Vagina (tissue), 2 donors: Measurements from ENCODE around the gene TRIO. TPM values are rescaled to one million over a fixed set of nuclear protein-coding genes. Genes with fewer than 3 reads are reported as not detected.

ENCODE experiments used
- DNase-seq, 2 donors: peaks; one replicate each; pipeline ENCODE4 v3.0.0-alpha.2; 2017; ENCODE audit errors: extremely low spot score in 2 of 2
- H3K27ac ChIP-seq: fragments of 200-600 bp; sonication (generic); one replicate; pipeline ENCODE4 v1.5.1; 2019
- H3K27me3 ChIP-seq: fragments of 200-600 bp; sonication (generic); one replicate; pipeline ENCODE4 v1.5.1; 2019
- H3K36me3 ChIP-seq, 2 donors: fragments of 200-600 bp; sonication (generic); one replicate each; pipeline ENCODE4 v1.5.1; 2017 to 2019
- H3K4me1 ChIP-seq: fragments of 200-600 bp; sonication (generic); one replicate; pipeline ENCODE4 v1.5.1; 2019
- H3K4me3 ChIP-seq, 2 donors: fragments of 200-600 bp; sonication (generic); 1 replicate in 1 of 2; 2 replicates in 1 of 2; pipeline ENCODE4 v1.5.1; 2016 to 2019
- H3K9me3 ChIP-seq: fragments of 200-600 bp; sonication (generic); one replicate; pipeline ENCODE4 v1.5.1; 2019
- POLR2A ChIP-seq, 2 donors: fragments of 450-650 bp; IDR thresholded peaks; one replicate each; pipeline ENCODE4 v1.6.1; 2017; ENCODE audit warnings: antibody characterized with exemption in 2 of 2, mild to moderate bottlenecking in 2 of 2, moderate library complexity in 2 of 2
- POLR2AphosphoS5 ChIP-seq, 2 donors: sonication (generic); formaldehyde crosslinking; IDR thresholded peaks; one replicate each; pipeline ENCODE4 v1.9.0; 2017; ENCODE audit warnings: antibody characterized with exemption in 2 of 2, mild to moderate bottlenecking in 2 of 2, low read depth in 1 of 2; ENCODE audit not compliant: insufficient read depth in 1 of 2
- intact Hi-C: fragments of 100-400 bp; cut with DNase I; formaldehyde crosslinking; loops from one replicate; pipeline ENCODE4 v1.15.1; 2023
- total RNA-seq: library from RNA; depleted of rRNA; stranded (reverse); fragments of >200 nt; gene quantifications from one replicate; pipeline ENCODE4 v1.2.3, GENCODE V29; 2016
- TF ChIP-seq, protein P1 (sequence below), 3 experiments: fragments of 450-650 bp in 2 of 3; fragments of 200-600 bp in 1 of 3; sonication (generic) in 1 of 3; IDR thresholded peaks; one replicate each; pipeline ENCODE4 v1.5.1; 2017 to 2019; ENCODE audit warnings: antibody characterized with exemption in 3 of 3, mild to moderate bottlenecking in 2 of 3, moderate library complexity in 2 of 3

Gene TRIO
- total RNA-seq, 1 donor from 2014 or later, result 142 TPM

- Histone ChIP-seq H3K4me1 (no peaks in the 10 kb centered on the region), H3K4me3 (no peak overlapping the region), H3K36me3 (peaks cover 0 to 14% of the 10 kb centered on the region in 2 donors), H3K27ac (no peak overlapping the region), H3K27me3 (no peaks in the 10 kb centered on the region), H3K9me3 (no peaks in the 10 kb centered on the region)
- TF ChIP-seq, protein P1, sequence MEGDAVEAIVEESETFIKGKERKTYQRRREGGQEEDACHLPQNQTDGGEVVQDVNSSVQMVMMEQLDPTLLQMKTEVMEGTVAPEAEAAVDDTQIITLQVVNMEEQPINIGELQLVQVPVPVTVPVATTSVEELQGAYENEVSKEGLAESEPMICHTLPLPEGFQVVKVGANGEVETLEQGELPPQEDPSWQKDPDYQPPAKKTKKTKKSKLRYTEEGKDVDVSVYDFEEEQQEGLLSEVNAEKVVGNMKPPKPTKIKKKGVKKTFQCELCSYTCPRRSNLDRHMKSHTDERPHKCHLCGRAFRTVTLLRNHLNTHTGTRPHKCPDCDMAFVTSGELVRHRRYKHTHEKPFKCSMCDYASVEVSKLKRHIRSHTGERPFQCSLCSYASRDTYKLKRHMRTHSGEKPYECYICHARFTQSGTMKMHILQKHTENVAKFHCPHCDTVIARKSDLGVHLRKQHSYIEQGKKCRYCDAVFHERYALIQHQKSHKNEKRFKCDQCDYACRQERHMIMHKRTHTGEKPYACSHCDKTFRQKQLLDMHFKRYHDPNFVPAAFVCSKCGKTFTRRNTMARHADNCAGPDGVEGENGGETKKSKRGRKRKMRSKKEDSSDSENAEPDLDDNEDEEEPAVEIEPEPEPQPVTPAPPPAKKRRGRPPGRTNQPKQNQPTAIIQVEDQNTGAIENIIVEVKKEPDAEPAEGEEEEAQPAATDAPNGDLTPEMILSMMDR (IDR thresholded peaks at IDR 0.05), result no peak
- TF ChIP-seq POLR2AphosphoS5 (IDR thresholded peaks at IDR 0.05; ENCODE audit: insufficient read depth in 1 of 2, low read depth in 1 of 2) (no peak), POLR2A (IDR thresholded peaks at IDR 0.05) (no peak)
- intact Hi-C loops, result no loop called here
- peak in 1 of 2 donors; percentile 22 for DNase-seq
Measured at GRCh38 chr5:14284392-14285148, 141.4 kb downstream of the TRIO start.

DNA sequence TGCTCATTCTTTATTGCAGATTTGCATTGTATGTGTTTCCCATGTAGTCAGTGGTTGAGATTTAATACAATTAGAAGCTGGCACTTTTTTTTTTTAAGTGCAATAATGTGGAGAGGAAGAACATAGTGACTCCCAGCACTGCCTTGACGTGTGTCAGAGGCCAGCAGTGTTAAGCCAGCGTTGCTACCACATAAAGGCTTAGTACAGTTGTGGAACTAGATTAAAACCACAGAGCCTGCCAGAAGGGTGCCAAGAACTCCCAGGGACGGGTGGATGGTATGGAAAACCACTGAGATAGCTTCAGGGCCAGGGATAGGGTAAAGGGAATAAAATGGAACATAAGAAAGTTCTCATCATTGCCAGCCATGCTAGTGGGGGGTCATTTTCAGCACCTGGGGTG lies 142.9 kb downstream of the TRIO start:
- Histone ChIP-seq H3K36me3 (peaks cover 0 to 12% of the 10 kb centered on the region in 2 donors), H3K4me3 (no peak overlapping the region), H3K9me3 (no peaks in the 10 kb centered on the region), H3K27me3 (no peaks in the 10 kb centered on the region), H3K4me1 (no peaks in the 10 kb centered on the region), H3K27ac (no peak overlapping the region)
- no peak for TF ChIP-seq POLR2AphosphoS5 (IDR thresholded peaks at IDR 0.05; ENCODE audit: insufficient read depth in 1 of 2, low read depth in 1 of 2)
- no peak for TF ChIP-seq POLR2A (IDR thresholded peaks at IDR 0.05)
- TF ChIP-seq, protein P1 (IDR thresholded peaks at IDR 0.05), result no peak
- peak in 1 of 2 donors; percentile 42 for DNase-seq
- intact Hi-C loops, result no loop called here

GRCh38 chr5:14286574-14287421 lies 143.7 kb downstream of the TRIO start:
- peaks cover 0 to 12% of the 10 kb centered on the region in 2 donors for H3K36me3 ChIP-seq
- no peak overlapping the region for H3K27ac ChIP-seq
- no peak overlapping the region for H3K4me3 ChIP-seq
- intact Hi-C loops, result no loop called here
- peak in 1 of 2 donors; percentile 69 for DNase-seq
- no peak for TF ChIP-seq POLR2A (IDR thresholded peaks at IDR 0.05)
- TF ChIP-seq POLR2AphosphoS5 (IDR thresholded peaks at IDR 0.05; ENCODE audit: insufficient read depth in 1 of 2, low read depth in 1 of 2), result no peak
- TF ChIP-seq, protein P1 (IDR thresholded peaks at IDR 0.05), result no peak
- no peaks in the 10 kb centered on the region for H3K27me3 ChIP-seq
- no peaks in the 10 kb centered on the region for H3K4me1 ChIP-seq
- H3K9me3 ChIP-seq, result no peaks in the 10 kb centered on the region

DNA sequence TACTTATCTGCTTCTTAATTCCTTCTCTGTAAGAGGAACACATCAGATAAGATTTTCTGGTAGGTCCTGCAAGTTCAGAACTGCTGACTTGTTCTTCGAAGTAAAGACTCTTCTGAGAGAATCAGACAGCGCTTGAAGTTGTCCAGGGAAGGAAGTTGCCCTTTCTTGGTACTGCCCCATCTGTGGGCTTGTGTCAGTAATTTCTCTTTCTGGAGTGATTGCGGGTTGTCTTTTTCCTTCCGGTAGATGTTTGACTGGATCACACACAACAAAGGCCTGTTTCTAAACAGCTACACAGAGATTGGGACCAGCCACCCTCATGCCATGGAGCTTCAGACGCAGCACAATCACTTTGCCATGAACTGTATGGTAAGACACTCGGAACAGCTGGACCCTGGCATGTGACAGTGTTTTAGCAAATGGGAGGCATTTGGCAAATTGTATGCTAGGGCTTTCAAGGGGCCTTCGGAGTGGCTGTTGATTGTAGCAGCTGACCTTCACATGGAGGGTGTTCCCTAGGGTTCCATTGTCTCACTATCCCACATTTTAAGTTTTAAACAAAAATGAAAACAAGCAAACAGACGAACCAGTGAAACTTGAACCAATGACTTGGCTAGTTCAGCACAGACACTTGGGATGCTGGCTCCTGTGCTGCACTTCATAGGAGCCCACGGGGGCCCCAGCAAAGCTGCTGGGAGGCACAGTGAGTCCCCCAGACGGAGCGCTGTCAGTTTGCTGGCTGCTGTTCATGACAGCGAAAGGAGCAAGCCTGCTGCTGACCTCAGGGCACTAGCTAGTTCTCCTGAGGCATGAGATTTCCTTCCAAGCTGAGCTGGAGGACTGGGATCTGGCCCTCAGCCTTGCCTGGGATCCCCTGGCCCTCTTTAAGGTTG lies 149.9 kb downstream of the TRIO start:
- H3K4me3 ChIP-seq, result no peak overlapping the region
- H3K9me3 ChIP-seq, result no peaks in the 10 kb centered on the region
- DNase-seq, result no peak
- TF ChIP-seq POLR2AphosphoS5 (IDR thresholded peaks at IDR 0.05; ENCODE audit: insufficient read depth in 1 of 2, low read depth in 1 of 2) (no peak), POLR2A (IDR thresholded peaks at IDR 0.05) (no peak)
- TF ChIP-seq, protein P1 (IDR thresholded peaks at IDR 0.05), result no peak
- H3K36me3 ChIP-seq, result peaks cover 0 to 18% of the 10 kb centered on the region in 2 donors
- no peak overlapping the region for H3K27ac ChIP-seq
- H3K27me3 ChIP-seq, result no peaks in the 10 kb centered on the region
- peaks cover 14% of the 10 kb centered on the region for H3K4me1 ChIP-seq
- intact Hi-C loops, result no loop called here
